ENCODE results near the gene COQ7.

COQ7 gene

GRCh38 chr16:19113577-19114358 is 46.4 kb downstream of the COQ7 start, which contains the start of gene ITPRIPL2:
Gene ITPRIPL2 (plus strand): TSS chr16:19113964. CDS start chr16:19114462, 498 bp downstream.
- FAIRE-seq: no peak

DNA sequence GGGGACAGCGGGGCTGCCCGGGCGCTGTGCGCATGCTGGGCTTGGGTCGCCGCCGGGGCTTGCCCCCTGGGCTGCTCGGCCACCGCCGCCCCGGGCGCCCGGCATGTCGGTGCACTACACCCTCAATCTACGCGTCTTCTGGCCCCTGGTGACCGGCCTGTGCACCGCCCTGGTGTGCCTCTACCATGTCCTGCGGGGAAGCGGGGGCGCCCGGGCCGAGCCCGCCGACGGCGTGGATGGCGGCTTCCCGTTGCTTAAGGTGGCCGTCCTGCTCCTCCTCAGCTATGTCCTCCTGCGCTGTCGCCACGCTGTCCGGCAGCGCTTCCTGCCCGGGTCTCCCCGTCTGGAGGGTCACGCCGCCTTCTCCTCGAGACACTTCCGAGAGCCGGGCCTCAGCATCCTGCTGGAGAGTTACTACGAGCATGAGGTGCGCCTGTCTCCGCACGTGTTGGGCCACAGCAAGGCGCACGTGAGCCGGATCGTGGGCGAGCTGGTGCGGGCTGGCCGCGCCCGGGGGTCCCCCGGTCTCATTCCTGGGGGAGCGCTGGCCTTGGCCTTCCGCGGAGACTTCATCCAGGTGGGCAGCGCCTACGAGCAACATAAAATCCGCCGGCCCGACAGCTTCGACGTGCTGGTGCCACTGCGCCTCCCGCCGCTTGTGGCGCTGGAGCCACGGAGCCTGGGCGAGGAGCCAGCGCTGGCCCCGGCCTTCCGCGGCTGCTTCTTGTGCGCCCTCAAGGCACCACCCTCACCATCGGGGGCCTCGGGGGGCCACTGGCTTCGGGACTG is 47.1 kb downstream of the COQ7 start:
- FAIRE-seq: no peak

DNA sequence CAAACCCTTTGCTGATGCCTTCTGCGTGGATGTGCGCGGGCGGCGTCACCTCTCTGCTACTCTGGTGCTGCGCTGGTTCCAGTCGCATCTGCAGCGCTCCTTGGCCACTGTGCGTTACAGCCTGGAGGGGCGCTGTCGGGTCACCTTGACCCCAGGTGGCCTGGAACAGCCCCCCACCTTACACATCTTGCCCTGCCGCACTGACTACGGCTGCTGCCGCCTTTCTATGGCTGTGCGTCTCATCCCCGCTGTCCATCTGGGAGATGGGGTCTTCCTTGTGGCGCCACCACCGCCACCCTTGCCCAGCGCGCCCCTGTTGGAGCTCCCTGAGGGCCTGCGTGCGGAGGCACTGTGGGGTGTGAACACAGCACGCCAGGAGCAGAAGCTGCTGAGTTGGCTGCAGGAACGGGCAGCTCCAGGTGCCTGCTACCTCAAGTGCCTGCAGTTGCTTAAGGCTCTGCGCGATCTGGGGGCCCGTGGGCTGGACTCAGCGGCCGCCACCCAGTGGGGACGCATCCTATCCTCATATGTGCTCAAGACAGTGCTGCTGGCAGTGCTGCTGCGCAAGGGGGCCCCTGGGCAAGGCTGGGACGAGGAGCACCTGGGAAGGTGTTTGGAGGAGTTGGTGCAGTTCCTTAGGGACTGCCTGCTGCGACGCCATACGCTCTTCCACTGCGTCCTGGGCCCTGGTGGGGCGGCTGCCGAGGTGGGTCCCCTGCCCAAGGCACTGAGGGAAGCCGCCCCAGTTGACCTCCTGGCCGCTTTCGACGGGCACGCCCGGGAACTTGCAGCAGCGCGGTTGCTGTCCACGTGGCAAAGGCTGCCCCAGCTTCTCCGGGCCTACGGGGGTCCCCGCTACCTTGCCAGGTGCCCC is 48.0 kb downstream of the COQ7 start:
- no peak for FAIRE-seq

DNA sequence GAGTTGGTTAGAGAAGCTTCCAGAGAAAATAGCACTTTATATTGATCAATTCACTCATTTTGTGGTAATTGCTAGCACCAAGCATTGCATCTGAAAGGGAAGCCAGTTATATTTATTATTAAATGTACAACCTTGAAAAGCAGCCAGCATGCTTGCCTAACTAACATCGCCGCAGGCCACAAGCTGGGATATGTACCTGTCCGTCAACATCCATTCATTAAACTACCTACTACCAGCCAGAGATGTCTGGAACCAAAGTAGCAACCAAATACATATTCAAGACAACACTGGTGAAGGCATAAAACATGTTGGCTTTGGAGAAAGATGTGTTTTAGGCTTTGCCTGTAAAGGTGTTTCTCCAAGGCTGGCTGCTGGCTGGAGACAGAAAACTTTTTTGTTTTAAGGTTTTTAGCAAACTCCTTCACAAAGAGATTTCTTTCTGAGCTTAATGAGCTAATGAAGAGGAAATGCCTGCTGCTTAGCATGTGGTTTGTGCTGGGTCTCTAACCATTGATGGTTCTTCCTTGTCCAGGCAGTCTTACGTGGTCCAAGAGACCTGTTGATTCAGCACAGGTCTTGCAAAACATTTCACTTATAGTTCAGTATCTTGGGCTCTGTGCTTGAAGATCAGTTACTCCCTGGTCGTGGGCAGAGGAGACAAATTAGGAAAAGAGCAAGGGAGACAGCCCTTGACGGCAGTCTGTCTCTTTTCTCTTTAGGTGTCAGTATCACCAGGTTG is 49.5 kb downstream of the COQ7 start:
- no peak for FAIRE-seq

GRCh38 chr16:19118938-19119431 is 51.6 kb downstream of the COQ7 start:
- FAIRE-seq: peak; percentile 37

DNA sequence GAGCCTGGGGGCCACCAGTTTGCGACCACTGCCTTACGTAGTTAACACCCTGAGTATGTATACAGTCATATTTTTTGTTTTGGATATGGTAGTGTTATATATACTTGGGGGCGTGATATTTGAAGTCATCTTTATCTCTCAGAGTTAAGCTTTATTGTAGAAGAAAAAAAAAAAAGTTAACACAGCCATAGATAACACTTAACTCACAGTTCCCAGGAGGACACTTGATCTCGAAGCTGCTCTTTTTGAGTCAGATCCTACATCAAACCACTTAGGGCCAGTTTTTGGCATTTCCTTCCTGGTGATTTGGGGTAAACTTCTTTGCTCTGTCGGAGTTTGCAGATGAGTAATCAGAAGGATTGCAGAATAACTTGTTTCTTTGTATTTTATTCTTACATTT is 52.1 kb downstream of the COQ7 start:
- FAIRE-seq: no peak

DNA sequence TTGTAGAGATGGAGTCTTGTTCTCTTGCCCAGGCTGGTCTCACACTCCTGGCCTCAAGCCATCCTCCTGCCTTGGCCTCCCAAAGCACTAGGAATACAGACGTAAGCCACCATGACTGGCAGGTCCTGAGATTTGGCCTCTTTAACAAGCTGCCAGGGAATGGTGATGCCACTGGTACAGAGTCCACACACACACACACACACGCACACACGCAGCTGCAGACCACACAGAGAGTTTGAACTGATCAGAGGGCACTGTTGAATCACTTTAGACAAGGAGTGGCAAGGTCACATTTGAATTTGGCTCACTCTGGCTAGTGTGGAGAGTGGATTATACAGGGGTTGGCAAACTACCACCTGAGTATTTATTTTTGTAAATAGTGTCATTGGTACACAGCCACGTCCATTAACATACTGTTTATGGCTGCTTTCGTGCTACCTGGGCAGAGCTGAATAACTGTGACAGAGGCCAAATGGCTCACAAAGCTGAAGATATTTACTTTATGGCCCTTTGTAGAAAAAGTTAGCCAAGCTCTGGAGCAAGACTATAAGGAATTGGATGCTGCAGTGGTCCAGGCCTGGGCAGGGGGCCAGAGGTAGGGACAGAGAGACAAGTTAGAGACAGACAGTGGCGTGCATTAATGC is 56.2 kb downstream of the COQ7 start:
- no peak for FAIRE-seq

DNA sequence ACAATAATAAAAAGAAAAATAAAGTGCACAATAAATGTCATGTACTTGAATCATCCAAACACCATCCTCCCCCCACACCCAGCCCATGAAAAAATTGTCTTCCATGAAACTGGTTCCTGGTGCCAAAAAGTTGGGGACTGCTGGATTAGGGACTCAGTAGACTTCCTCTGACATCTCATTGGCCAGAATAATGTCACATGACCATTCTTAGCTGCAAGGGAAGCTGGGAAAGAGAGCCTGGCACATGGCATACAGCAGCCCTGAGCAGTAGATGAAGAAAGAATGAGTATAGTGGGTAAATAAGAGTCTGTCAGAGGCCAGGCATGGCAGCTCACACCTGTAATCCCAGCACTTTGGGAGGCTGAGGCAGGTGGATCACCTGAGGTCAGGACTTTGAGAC is 58.9 kb downstream of the COQ7 start:
- FAIRE-seq: no peak

DNA sequence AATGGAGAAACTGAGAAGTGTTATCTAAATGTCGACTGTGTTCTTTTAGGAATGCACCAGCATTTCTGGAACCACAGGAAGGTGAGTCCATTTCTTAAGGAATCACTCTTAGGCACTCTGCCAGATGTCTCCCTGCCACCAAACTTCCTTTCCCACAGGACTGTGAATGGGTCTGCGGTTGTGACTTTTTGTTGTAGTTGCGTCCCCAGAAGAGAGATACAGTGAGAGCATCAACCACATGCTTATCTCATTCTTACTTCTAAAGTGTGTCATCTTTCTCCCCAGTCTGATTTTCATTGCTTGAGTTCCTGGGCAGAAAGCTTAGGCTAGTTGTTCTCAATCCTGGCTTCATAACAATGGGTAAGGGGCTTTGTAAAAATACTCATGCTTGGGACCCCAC is 59.8 kb downstream of the COQ7 start:
- FAIRE-seq: no peak

GRCh38 chr16:19127674-19128131 is 60.3 kb downstream of the COQ7 start:
- FAIRE-seq: no peak

- no peak for FAIRE-seq
Measured at GRCh38 chr16:19128454-19129200, 61.2 kb downstream of the COQ7 start.
